D721Med (cell line): ENCODE measurements around the gene XCR1.

Experiments
- DNase-seq: peaks from one replicate; pipeline ENCODE4 v3.0.0; 2011; ENCODE audit warnings: low spot score; ENCODE audit not compliant: insufficient read length
- FAIRE-seq: peaks from 2 replicates; lab custom pipeline; 2011; peaks lifted over from hg19 to GRCh38; lab: Jason Lieb, UNC
- TF ChIP-seq, protein P1 (sequence below): IDR thresholded peaks from 2 replicates; pipeline ENCODE4 v1.5.1; 2012; ENCODE audit warnings: mild to moderate bottlenecking, control low read depth; ENCODE audit not compliant: insufficient read depth; ENCODE audit errors: missing control alignments

Gene XCR1

DNA sequence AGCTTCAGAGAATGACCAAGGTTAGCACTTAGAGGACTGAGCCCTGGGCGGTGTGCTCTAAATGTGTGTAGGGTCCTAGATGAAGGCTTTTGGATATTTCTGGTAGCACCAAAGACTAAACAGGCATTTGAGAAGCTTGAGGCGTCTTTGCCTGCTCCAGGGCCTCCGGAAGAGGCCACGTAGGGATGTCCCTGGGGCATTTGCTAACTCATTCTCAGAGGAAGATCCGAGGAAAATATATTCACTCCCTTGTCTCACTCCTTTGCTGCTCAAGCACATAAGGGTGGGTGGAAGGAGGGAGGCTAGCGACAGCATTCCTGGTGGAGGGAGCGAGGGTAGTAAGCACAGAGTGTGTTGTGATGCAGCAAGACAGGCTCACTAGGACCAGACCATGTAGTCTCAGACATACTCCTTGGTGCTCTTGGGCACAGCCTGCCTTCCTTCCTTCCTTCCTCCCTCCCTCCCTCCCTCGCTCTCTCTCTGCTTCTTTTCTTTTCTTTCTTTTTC, 38.5 kb upstream of the XCR1 start:
- FAIRE-seq (no peak), DNase-seq (no peak)
- TF ChIP-seq, protein P1, sequence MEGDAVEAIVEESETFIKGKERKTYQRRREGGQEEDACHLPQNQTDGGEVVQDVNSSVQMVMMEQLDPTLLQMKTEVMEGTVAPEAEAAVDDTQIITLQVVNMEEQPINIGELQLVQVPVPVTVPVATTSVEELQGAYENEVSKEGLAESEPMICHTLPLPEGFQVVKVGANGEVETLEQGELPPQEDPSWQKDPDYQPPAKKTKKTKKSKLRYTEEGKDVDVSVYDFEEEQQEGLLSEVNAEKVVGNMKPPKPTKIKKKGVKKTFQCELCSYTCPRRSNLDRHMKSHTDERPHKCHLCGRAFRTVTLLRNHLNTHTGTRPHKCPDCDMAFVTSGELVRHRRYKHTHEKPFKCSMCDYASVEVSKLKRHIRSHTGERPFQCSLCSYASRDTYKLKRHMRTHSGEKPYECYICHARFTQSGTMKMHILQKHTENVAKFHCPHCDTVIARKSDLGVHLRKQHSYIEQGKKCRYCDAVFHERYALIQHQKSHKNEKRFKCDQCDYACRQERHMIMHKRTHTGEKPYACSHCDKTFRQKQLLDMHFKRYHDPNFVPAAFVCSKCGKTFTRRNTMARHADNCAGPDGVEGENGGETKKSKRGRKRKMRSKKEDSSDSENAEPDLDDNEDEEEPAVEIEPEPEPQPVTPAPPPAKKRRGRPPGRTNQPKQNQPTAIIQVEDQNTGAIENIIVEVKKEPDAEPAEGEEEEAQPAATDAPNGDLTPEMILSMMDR = no peak

DNA sequence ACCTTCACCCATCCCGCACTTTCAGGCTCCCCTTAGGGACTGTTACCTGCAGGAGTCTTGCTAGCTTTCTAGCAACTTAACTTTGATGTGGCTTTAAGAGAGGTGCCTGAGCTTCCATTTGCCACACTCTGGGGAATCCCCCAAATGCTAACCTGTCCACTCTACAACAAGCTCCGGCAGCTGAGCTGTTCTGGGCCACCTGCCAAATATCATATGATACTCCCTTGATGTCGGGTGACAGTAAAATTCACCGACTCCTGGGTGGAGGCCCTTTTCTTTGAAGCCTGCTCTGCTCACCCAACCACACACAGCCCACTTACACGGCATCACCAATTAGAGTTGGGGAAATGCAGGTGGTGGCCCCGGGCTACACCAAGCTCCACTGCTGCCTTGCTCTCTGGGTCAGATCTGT, 38.0 kb upstream of the XCR1 start:
- TF ChIP-seq, protein P1 = no peak
- DNase-seq = no peak
- no peak for FAIRE-seq

DNA sequence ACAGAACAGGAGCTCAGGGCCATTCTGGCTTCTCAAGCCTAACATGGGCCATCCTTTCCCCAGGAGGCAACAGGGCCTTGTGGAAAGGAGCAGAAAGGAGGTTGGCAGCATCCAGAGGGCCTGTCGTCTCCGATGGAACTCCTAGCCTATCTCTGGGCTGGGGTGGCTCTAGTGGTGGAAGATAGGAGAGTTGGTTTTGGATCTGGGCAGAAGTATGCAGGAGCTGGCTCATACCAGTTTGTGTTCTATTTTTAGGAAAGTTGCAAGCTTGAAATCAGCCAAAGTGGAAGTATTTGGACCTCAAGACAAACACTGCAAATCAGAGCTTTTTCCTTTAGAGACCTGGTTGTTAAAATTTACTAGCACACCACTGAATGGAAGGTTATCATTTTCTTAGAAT, 35.4 kb upstream of the XCR1 start:
- TF ChIP-seq, protein P1 = no peak
- DNase-seq (no peak), FAIRE-seq (no peak)

DNA sequence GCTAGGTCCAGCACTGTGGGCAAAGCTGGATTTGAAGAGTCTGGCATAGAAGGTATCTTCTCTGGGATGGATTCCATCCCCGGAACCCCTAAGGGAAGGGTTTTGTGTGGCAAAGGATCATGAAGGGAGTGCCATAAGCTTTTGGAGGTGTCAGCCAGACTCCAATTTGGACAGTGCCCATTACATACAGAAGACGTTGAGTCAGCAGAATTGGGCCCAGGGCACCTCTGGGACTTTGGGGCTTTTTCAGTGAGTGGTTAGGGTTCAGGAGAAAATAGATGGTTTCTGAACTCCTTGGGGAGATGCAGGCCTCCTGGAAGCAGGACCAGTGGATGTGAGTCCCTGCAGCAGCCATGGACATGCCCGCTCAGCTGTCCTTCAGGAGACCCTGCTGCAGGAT, 34.6 kb upstream of the XCR1 start:
- TF ChIP-seq, protein P1 = no peak
- FAIRE-seq = no peak
- no peak for DNase-seq

DNA sequence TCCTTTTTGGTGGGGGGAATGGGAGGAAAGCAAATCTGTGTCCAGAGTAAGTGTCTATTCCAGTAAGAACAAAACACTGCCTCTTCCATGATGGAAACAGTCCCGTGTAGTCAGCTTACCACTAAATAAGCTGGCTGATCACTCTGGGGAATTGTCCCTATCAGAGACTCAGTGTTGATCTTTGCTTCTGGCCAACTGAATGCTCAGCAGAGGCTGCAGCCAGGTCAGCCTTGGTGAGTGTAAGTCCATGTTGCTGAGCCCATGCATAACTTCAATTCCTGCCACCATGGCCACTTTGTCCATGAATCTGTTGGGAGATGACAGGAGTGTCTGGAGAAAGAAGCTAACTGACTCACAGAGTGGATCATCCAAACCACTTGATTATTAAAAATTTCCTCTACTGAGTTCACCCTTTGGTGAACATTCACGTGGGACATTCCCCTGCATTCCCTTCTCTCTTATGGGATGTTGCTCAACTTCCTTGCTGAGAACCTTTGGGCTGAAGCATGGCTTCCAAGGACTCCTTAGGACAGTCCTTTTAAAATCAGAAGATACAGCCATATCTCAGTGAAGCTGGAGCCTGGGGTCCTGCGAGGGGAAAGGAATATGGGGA, 33.9 kb upstream of the XCR1 start:
- FAIRE-seq (no peak), DNase-seq (no peak)
- TF ChIP-seq, protein P1 = no peak

DNA sequence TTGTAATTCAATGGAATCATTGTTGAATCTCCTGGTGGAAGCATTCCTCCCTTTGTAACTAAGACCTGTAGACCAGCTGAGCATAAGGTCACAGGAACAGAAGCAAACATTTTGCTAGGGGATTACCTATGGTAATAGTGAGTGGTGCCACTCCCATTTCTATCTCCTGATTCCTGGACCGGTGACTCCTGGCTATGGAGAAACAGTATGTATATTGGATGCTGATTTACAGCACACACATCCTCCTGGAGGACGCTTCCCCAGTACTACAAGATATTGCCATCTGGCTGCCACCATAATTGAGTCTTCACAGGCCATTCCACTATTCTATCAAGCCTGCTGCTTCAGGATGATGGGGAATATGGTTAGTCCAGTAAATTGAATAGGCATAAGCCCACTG, 33.3 kb upstream of the XCR1 start:
- TF ChIP-seq, protein P1 = no peak
- DNase-seq = no peak
- no peak for FAIRE-seq

DNA sequence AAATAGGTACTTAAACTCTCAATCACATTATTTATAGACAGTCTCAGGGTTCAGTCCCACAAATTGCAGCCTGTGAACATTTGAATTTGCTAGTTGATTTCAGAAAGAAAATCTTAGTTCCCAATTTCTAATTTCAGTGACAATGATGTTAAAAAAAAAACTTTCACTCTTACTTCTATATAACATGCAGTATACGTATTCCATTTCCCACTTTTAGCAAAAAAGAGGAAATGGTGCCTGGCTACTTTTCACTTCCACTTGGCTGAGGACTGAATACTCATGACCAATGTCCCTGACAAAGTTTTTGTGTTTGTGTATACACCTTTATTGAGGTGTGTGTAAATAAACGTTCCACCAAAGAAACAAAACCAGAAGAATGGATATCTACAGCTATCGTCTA, 32.1 kb upstream of the XCR1 start:
- FAIRE-seq = no peak

More for the DNA sequence above, 32.1 kb upstream of the XCR1 start:
- TF ChIP-seq, protein P1 = no peak
- DNase-seq = no peak
